GM20000 (cell line): ENCODE results near the gene MICU2.

Experiments
- DNase-seq: peaks from one replicate; pipeline ENCODE4 v3.0.0; 2012; ENCODE audit warnings: low spot score
- TF ChIP-seq, protein P1 (sequence below): IDR thresholded peaks from 2 replicates; pipeline ENCODE4 v1.5.1; 2012; ENCODE audit warnings: mild to moderate bottlenecking, control low read depth; ENCODE audit errors: extremely low read depth, missing control alignments

Gene MICU2

DNA sequence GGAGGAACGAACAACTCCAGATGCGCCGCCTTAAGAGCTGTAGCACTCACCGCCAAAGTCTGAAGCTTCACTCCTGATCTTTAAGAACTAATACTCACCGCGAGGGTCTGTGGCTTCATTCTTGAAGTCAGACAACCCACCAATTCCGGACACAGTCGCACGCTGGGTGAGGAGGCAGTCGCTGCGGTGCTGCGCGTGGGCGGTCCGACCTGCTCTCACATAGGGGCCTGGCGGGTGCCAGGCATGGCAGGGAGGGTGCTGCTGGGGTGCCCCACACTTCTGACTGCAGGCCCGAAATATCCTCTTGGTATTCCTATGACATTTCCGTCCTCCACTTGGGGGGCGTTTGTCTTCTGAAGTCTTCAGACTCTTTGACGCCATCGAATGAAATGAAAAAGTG lies 7.4 kb upstream of the MICU2 start:
- TF ChIP-seq, protein P1, sequence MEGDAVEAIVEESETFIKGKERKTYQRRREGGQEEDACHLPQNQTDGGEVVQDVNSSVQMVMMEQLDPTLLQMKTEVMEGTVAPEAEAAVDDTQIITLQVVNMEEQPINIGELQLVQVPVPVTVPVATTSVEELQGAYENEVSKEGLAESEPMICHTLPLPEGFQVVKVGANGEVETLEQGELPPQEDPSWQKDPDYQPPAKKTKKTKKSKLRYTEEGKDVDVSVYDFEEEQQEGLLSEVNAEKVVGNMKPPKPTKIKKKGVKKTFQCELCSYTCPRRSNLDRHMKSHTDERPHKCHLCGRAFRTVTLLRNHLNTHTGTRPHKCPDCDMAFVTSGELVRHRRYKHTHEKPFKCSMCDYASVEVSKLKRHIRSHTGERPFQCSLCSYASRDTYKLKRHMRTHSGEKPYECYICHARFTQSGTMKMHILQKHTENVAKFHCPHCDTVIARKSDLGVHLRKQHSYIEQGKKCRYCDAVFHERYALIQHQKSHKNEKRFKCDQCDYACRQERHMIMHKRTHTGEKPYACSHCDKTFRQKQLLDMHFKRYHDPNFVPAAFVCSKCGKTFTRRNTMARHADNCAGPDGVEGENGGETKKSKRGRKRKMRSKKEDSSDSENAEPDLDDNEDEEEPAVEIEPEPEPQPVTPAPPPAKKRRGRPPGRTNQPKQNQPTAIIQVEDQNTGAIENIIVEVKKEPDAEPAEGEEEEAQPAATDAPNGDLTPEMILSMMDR, result no peak
- DNase-seq, result no peak

DNA sequence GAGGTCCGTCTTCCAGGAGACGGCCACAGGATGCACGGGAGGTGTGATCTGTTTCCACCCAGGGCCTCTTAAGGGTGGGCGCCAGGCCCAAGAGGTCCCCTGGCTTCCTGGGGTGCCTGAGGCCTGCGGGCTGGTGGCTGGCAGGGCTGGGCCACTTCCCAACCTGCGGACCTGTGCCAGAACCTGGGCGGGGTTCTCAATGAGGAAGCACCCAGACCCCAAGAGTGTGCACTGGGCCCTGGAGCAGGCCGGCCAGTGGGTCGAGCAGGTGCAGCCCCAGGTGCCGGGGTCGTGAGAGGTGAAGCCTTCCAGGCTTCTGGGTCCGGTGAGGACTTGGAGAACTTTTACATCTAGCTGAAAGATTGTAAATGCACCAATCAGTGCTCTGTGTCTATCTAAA lies 6.7 kb upstream of the MICU2 start:
- TF ChIP-seq, protein P1, result no peak
- no peak for DNase-seq

DNA sequence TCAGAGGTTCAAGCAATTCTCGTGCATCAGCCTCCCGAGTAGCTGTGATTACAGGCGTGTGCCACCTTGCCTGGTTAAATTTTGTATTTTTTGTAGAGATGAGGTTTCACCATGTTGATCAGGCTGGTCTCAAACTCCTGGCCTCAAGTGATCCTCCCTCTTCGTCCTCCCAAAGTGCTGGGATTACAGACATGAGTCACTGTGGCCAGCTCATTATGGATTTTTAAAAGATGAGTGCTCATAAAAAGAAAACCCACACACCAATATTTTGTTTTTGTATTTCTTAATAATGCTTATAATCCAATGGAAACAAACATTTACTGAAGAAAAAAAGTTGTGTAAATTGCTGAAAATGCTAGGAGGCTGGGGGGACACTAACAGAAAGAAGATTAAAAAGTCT lies 5.0 kb upstream of the MICU2 start:
- no peak for DNase-seq
- TF ChIP-seq, protein P1, result no peak

DNA sequence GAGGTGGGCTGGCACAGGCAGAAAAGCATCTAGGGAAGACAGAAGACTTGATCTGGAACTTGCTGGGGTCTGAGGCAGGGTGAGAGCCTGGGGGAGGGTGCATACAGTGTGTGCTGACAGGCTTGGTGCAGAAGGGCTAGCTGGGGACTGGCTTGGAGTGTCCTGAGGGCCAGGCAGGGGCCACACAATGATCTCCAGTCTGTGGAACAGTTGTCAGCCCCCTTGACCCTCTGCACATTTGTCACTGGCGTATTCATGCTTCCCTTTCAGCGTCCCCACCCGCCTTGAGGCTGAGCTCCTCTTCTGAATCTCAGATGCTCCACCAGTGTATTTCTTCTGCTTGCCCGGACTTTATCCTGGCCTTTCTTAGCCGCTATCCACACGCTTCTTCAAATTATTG lies 2.8 kb upstream of the MICU2 start:
- TF ChIP-seq, protein P1, result no peak
- no peak for DNase-seq

DNA sequence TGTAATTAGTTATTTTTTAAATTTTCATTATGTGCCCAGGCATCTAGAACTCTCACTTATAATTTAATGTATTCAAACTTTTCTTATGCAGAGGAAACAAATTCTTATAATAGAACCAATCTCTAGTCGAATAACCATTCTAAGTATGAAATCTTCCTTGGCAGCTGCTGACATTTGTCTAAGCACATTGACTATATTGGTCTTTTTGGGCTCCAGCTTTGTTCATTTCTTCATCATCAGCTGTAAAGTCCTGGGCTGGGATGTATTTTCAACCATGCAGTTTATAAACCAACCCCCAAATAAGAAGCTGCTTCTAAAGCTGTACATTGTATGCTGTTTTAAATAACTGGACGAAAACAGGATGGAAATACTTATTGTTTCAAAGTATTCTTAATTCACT lies 2.3 kb upstream of the MICU2 start:
- TF ChIP-seq, protein P1, result no peak
- DNase-seq, result no peak

DNA sequence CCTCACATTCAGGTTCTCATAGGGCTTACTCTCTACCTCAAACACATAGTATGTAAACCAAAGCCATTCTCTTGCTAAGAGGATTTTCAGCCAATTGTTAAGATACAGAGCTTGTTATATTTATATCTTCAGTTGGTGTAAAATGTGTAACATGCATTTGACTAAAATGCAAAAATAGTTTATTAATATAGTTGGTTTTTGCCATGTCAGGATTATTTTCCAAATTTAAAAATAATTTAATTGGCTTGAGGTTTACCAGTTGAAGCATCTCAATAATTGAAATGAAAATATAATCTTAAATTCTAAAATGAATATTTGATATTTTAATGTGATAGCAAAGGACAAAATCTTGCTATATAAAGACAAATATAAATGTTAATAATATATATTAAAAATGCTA lies 7.2 kb downstream of the MICU2 start:
- TF ChIP-seq, protein P1, result no peak
- no peak for DNase-seq

DNA sequence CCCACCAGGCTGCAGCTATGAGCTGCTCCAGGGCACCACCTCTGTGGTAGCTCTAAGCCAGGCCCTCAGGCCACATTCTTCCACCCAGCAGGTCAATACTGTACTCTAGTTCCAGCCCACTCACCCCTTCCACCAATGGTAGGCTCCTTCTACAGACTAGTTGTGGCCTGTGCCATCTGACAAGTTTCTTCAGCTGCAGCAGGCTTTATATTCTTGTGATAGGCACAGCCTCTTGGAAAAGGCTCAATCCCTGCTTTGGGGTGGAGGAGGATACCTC lies 8.5 kb downstream of the MICU2 start:
- TF ChIP-seq, protein P1, result no peak
- no peak for DNase-seq
